SU-DHL-6 (cell line): ENCODE results near the gene FAH.

Experiments used
- EZH2phosphoT487 ChIP-seq: fragments of 200-600 bp; sonication (generic), shearing (Covaris generic); conservative IDR thresholded peaks from 2 replicates; pipeline ENCODE4 v1.6.1; 2018; ENCODE audit warnings: mild to moderate bottlenecking, antibody characterized with exemption, low read length, moderate library complexity, mixed read lengths
- TF ChIP-seq, protein P1 (sequence below): fragments of 200-600 bp; sonication (generic); IDR thresholded peaks from one replicate; pipeline ENCODE4 v1.5.1; 2017; ENCODE audit warnings: antibody characterized with exemption, mild to moderate bottlenecking, low read length, moderate library complexity; ENCODE audit not compliant: insufficient read depth, poor library complexity, severe bottlenecking

DNA sequence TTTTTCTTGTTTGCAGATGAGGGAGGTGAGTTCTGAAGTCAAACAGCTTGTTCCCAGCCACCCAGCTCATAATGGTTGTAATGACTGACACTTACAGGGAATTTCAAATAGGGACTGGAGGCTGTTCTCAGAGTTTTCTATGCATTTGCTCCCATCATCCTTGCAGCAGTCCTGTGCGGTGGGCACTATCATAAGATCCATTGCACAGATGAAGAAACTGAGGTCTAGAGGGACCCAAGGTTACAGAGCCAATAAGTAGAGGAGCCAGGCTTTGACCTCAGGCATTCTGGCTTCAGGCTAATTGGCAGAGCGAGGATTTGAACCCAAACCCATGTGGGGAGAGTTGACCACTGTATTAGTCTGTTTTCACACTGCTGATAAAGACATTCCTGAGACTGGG is 32.4 kb downstream of the FAH start:
- TF ChIP-seq, protein P1, sequence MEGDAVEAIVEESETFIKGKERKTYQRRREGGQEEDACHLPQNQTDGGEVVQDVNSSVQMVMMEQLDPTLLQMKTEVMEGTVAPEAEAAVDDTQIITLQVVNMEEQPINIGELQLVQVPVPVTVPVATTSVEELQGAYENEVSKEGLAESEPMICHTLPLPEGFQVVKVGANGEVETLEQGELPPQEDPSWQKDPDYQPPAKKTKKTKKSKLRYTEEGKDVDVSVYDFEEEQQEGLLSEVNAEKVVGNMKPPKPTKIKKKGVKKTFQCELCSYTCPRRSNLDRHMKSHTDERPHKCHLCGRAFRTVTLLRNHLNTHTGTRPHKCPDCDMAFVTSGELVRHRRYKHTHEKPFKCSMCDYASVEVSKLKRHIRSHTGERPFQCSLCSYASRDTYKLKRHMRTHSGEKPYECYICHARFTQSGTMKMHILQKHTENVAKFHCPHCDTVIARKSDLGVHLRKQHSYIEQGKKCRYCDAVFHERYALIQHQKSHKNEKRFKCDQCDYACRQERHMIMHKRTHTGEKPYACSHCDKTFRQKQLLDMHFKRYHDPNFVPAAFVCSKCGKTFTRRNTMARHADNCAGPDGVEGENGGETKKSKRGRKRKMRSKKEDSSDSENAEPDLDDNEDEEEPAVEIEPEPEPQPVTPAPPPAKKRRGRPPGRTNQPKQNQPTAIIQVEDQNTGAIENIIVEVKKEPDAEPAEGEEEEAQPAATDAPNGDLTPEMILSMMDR, result no peak
- no peak for TF ChIP-seq EZH2phosphoT487
